ENCODE results near the gene FOXD1.
"Not testable (repeated sequence)": the region's sequence is repeated elsewhere in the genome, so short reads cannot be mapped to it uniquely, and the experiment has no call there.

FOXD1 gene

DNA sequence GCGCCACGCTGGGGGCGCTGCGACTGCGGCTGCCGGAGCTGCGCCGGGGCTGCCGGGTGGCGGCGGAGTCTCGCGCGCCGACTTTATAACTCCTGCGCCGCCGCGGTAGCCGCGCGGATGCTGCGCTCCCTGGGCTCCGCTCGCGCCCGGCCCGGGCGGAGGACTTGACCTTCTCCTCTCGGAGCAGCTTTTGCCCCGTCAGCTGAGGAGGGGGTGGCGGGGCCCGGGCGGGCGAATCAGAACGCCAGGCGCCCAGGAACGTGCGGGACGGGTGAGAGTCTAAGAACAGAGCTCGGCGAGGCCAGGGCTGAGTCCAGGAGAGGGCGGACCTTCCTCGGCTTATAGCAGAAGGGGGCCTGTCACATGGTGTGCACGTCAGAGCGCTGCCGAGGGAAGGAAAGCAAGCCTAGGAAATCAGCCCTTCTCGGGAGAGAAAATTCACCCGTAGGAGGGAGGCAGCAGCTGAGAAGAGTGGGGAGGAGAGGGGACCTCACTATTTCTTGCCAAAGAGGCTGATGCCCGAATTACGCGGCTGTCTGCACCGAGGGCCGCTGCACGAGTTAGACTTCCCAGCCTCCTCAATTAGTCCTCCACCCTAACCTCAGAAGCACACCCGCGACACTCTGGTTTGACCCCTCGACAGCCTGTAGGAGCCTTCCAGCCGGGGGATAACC, at the start of gene FOXD1:
Gene FOXD1 (minus strand): TSS at position 315 of the 674 bp plus-strand sequence. CDS start 415 bp downstream, outside the sequence.
- no peak for DNase-seq

DNA sequence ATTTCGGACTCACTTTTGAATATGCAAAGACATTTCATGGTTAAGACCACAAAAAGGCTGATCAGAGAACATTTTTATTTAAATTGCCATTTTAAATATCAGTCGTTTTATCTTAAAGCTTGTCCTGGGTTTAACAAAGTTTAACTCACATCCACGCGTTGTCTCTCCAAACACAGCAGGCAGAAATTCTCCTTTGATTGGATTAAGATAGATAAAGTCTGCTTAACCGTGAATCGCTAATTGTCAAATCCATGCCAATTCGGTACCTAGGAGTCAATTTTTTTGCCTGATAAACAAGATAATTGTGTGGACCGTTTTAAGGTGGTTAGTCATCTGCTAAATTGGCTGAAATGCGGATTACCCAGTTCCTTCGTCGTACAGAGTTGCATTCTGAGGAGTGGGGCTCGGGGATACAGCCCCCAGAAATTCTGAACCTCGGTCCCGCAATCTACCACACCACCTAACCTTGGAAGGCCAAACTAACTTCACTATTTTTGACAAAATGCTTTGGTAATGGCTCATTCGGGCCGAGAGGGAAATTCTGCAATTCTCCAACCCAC, 49.0 kb upstream of the FOXD1 start:
- DNase-seq = no peak

DNA sequence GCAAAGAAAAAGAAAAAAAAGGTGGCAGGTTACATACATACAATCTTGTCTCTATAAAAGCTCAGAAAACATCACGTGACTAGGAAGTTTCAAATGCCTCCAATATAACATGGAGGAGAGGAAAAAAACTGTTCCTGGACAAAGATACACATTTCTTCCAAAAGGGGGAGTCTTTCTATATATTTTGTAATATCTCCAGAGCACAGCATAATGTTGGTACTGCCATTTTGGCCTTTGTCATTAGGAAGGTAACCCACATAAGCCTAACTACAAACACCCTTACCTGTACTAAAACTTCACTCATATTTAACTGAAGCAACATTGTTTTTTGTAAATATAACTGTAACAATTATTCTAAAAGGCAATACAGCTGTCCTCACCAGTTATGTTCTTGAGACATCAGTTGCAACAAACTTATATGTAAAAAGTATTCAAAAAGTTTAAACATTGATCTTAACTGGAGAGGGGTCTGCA, 48.4 kb upstream of the FOXD1 start:
- no peak for DNase-seq

DNA sequence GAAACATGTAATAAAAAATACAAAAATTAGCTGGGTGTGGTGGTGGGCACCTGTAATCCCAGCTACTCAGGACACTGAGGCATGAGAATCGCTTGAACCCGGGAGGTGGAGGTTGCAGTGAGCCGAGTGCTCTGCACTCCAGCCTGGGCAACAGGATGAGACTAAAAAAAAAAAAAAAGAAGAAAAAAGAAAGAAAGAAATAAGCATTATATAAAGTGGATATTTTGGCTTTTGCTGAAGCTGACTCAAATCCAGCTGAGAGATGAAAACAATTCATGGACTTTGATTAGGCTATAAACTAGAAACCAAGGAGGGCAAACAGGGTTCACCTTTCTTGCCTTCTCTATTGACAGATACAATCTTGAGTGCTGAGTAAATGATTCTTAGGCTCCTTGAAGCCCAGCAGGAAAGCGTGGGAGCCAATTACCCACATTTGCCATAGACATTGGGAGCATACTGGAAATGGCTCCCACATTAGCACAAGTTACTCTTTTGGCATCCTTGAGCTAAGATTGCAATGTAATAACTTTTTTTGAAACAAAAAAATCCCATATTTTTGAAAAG, 47.3 kb upstream of the FOXD1 start:
- DNase-seq = no peak

DNA sequence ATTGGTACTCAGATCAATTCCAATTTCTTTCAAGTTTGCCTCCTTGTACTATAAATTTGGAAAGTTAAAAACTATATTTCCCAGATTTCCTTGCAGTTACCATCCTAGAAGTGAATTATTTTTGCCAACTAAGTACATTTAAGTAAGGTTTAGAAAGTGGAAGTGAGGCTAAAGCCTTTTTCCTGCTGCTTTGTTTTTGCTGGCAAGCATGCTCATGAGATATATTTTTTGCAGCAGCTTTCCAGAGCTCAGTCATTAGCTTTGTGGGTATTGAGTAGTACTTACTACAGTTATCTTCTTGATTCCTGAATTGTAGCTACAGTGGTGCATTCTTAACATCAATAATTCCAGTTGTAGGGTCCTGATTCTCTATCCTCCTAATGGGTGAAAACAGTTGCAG, 46.1 kb upstream of the FOXD1 start:
- DNase-seq = no peak

DNA sequence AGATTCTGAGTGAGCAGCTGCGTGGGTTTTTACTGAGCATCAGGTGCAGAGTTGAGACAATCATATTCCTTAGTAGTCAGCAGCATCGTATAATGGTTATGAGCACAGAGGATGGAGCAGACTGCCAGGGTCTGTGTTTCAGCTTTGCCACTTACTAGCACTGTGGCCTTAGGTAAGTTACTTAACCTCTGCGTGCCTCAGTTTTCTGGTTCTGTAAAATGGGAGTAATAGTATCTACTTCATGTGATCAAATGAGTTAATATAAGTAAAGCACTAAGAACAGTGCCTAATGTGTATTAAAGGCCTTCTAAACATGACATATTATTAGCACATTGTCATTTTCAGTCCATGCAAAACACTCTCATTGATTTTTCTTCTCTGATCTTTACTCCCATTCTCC, 44.8 kb upstream of the FOXD1 start:
- DNase-seq = no peak

DNA sequence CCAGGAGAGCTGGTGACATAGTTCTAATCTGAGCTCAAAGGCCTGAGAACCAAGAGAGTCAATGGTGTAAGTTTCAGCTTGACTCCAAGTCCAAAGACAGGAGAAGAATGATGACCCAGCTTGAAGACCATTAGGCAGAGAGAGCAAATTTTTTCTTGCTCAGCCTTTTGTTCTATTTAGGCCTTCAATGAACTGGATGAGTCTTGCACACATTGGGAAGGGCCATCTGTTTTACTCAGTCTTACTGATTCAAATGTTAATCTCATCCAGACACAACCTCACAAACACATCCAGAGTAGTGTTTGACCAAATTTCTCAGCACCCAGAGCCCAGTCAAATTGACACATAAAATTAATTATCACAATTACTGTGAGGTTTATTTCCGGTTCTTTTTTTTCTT, 42.6 kb upstream of the FOXD1 start:
- DNase-seq = no peak

DNA sequence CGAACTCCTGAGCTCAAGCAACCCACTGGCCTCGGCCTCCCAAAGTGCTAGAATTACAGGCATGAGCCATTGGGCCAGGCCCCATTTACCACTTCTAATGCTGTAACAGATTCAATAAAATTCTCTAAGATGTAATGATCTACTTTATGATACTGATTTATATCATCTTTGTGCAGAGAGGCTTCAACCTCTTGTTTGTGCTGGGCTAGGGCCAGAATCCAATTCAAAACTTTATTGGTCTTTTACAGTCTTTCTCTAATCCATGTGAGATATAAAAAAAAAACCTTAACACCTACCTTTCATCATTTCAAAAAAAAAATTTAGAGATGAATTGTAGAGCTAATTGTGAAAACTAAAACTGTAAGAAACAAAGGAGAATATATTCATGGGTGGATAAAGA, 41.5 kb upstream of the FOXD1 start:
- no peak for DNase-seq

DNA sequence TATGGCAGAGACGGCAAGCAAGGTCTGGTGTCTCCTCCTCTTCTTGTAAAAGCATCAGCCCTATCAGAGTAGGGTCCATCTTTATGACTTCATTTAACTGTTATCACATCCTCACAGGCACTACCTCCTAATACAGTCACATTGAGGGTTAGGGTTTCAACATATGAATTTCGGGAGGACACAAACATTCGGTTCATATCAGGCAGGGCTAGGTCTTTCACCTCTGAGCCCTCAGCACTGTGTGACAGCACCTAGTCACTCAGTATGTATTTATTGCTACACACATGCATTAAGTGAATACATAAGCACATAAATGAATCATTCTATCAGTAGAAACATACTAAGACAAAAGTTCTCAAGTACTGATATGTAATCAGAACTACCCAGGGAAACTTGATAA, 40.2 kb upstream of the FOXD1 start:
- DNase-seq = no peak

DNA sequence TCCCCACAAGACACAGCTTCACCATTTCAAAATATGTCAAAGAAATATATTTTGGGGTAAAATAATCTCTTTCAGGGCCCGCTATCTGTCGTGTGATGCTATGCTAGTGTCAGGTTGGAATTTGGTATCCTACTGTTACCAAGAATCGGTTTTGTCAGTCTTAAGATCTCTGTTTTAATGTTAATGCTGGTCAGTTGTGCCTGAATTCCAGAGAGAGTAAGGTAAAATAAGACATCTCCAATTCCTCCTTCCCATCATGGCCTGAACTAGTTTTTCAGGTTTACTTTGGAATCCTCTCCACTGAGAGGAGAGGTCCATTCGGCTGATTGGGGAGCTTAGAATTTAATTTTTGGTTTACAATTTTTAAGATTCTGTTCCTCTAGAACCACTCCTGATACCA, 39.2 kb upstream of the FOXD1 start:
- DNase-seq = no peak

DNA sequence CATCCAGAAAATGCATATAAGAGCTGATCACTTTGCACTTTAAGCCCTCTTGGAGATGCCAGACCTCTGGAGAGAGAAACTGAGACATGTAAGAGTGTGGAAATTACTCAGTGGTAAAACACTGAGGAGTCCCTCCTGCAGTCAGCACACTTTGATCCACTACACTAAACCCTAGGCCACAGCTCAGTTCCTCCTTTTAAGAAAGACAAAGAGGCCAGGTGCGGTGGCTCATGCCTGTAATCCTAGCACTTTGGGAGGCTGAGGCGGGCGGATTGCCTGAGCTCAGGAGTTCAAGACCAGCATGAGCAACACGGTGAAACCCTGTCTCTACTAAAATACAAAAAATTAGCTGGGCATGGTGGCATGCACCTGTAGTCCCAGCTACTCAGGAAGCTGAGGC, 38.7 kb upstream of the FOXD1 start:
- DNase-seq = not testable (repeated sequence)

DNA sequence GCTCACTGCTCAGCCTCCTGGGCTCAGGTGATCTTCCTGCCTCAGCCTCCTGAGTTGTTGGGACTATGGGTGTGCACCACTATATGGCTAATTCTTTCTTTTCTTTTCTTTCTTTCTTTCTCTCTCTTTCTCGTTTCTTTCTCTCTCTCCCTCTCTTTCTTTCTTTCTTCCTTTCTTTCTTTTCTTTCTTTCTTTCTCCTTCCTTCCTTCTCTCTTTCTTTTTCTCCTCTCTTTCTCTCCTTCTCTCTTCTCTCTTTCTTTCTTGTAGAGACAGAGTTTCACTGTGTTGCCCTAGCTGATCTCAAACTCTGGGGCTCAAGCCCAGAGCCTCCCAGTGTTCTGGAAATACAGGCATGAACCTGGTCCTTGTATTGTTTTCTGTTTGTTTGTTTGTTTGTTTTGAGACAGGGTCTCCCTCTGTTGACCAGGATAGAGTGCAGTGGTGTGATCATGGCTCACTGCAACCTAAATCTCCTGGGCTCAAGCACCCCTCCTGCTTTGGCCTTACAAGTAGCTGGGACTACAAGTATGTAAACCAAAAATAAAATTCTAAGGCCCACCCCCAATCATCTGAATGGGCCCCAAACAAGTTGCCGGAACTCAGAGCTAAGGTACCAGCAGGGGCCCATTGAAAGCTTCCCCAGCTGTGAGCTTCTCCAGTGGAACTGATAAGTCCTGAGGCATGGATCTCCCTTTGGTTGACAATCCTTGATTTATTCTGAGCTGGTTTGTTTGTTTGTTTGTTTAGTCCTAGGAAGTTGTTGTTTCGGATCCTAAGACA, 37.7 kb upstream of the FOXD1 start:
- DNase-seq = no peak

DNA sequence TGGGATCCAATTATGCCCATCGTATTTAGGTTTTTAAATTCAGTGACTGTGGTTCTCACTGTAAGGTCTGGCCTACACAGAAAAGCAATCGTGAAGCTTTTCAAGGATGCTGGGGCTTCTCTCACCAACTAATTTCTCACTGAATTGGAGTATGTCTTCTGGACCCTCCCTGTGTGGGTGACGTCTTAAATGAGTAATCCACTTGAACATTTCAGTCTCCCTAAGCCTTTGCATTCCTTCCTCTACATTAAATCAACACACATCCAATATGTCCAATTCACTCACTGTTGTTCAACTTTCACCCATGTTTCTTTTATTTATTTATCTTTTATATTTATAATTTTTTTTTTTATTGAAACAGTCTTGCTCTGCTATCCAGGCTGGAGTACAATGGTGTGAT, 37.1 kb upstream of the FOXD1 start:
- no peak for DNase-seq

DNA sequence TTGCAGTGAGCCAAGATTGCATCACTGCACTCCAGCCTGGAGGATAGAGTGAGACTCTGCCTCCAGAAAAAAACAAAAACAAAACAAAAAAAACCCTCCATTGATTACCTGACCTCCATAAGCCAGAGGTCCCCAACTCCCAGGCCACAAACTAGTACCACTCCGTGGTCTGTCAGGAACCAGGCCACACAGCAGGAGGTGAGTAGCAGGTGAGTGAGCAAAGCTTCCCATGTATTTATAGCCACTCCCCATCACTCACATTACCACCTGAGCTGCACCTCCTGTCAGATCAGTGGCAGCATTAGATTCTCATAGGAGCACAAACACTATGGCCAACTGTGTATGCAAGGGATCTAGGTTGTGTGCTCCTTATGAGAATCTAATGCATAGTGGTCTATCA, 35.9 kb upstream of the FOXD1 start:
- DNase-seq = no peak

DNA sequence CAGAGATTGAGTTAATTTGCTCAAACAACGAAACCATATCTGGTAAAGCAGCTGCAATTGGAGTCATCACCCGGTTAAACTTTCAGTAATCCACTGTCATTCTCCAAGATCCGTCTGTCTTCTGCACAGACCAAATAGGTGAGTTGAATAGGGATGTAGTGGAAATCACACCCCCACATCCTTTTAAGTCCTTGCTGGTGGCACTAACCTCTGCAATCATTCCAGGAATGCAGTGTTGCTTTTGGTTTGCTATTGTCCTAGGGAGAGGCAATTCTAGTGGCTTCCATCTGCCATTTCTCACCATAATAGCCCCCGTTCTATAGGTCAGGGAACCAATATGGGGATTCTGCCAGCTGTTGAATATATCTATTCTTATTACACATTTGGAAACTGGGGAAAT, 35.1 kb upstream of the FOXD1 start:
- DNase-seq = no peak

DNA sequence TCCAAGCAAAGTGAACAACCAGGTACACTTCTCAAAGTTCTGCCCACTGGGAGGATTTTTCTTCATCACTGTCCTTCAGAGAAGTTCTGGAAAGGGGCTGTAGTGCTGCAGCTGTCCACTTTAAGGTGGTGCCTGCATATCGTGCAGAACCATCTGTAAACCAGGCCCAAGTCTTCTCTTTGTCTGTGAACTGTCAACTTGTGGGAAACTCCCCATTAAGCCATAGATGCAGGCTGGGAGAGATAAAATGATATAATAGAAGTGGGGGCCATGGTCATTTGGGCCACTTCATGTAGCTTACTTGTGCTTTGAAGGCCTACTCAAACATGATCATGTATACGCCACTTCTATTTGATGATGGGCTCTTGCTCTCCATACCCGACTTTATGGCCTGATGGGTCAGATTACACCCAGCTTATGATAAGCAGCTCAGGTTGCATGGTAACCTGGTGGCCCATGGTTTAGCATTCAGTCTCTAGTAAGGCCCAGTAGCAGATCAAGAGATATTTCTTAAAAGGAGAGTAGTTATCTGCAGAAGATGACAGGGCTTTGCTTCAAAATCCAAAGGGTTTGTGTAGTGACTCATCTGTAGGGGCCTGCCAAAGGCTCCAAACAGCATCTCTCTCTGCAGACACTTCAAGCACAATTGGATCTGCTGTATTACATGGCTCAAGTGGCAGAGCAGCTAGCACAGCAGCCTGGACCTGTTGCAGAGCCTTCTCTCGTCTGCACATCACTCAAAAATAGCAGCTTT, 34.0 kb upstream of the FOXD1 start:
- DNase-seq = no peak

DNA sequence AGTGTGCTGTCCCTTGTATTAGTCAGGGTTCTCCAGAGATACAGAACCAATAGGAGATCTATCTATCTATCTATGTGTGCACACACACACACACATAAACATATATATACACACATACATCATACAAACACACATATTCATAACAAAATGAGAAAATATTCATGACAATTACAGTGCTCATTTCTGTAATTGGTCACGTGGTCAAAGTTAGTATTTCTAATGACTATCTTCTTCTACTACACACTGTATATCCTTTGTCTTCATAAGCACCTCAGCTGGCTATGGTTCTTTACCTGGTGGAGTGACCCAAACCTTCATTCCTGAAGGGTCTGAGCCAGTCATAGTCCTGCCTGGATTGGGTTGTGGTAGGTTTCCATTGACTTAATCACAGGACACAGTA, 31.9 kb upstream of the FOXD1 start:
- DNase-seq = no peak

DNA sequence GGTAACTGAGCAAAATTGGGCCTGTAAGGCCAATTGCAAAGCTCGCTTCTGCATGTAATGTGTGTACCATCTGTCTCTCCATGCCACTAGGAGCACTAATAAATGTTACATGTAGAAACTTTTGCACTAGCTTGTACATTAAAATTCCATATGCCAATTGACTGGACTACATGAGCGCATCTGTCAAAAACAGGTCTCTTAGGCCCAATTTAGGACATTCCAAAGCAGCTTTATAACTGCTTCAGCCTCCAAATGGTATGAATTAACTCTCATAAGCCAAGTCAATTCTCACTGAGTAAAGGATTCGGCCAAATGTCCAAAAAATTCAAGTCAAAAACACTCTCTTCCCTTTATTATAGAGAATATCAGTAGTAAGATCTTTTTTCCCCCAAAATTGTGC, 23.5 kb upstream of the FOXD1 start:
- DNase-seq = no peak

DNA sequence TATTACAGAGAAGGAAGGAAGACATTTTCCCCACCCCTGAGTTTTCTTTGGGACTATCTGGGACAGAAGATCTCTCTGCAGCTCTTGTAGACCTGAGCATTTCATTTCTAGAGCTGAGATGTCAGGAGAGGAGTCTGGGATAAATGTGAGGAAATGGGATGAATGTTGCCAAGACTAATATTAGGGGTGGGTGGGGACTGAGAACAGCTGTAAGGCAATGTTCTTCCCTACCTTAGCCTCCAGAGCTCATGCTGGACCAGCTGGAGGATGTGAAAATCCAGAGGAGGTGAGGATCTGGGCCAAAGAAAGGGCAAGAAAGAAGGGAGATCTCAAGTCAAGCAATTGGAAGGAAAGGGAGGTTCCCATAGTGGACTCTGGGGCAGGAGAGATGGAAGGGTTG, 23.1 kb upstream of the FOXD1 start:
- no peak for DNase-seq

DNA sequence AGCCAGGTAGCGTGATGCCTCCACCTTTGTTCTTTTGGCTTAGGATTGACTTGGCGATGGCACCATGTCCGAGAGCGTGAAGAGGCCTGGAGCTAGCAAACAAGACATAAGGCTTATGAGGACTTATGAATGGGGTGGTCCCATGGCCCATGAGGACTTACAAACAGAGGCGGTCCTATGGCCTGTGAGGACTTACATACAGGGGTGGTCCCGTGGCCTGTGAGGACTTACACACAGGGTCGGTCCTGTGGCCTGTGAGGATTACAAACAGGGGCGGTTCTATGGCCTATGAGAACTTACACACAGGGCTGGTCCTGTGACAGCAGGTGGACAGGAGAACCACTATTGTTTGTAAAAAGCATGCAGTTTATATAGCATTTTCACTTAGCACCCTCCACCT, 21.3 kb upstream of the FOXD1 start:
- no peak for DNase-seq

DNA sequence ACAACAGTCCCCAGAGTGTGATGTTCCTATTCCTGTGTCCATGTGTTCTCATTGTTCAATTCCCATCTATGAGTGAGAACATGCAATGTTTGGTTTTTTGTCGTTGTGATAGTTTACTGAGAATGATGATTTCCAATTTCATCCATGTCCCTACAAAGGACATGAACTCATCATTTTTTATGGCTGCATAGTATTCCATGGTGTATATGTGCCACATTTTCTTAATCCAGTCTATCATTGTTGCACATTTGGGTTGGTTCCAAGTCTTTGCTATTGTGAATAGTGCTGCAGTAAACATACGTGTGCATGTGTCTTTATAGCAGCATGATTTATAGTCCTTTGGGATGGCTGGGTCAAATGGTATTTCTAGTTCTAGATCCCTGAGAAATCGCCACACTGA, 20.1 kb upstream of the FOXD1 start:
- not testable (repeated sequence) for DNase-seq

DNA sequence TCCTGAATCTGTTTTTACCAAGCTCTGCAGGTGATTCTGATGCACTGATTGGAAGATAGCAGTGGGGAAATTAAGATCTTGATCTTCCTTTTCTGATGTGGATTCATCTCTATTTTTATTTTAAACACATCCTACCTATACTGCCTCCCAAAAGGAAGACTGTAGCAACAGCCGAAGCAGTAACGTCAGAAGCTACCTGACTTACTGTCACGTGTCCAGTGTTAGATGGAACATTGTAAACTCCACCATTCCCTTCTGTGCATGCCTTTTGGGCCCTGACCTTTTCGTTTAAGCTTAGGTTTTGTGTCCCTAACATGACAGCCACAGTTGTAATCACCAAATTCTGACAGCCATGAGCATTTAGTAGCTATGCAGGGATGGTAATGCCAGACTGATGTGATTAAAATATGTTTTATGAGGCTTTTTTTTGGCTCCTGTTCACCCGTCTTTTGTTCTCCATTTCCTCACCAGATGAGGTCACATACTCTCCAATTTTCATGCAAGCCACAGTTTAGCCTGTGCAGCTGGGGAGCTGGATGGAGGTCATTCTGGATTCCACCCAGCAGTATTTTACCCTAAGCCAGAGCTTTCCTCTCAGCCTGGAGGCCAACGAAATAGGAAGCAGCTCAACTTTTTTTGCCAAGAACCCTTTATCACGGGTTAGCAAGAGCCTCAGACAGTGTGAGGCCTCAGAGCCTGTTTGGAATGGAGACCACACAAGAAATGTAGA, 15.6 kb upstream of the FOXD1 start:
- DNase-seq = no peak

DNA sequence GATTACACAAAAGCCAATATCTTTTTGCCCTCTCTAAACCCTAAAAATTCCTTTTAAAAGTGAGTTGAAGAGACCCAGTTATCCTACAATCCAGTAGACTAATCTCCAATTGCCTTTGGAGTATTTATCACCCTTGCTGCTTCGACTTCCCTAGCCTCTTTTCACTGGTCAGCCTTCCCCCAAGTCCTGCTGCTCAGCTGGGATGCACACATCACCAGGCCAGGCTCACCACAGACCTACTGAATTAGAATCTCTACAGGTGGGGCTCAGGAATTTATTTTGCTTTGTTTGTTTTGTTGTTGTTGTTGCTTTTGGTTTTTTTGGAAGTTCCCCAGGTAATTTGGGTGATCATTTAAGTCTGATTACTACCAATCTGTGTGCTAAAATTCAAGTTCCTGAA, 11.6 kb upstream of the FOXD1 start:
- DNase-seq = no peak

All from activated T-cell treated with anti-CD3 and anti-CD28 coated beads for 4 hours (primary cell).